Measurements from ENCODE around the gene MAPK14.

MAPK14 gene

GRCh38 chr6:36104836-36105235 is 77.2 kb downstream of the MAPK14 start:
- DNase-seq = no peak

DNA sequence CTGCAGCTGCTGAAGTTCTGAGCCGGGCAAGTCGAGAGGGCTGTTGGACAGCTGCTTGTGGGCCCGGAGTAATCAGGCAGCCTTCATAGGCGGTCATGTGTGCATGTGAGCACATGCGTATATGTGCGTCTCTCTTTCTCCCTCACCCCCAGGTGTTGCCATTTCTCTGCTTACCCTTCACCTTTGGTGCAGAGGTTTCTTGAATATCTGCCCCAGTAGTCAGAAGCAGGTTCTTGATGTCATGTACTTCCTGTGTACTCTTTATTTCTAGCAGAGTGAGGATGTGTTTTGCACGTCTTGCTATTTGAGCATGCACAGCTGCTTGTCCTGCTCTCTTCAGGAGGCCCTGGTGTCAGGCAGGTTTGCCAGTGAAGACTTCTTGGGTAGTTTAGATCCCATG is 81.5 kb downstream of the MAPK14 start:
- DNase-seq = no peak

GRCh38 chr6:36110050-36110449 is 82.4 kb downstream of the MAPK14 start:
- no peak for DNase-seq

- DNase-seq = no peak
Measured at GRCh38 chr6:36110863-36111262, 83.3 kb downstream of the MAPK14 start.

- DNase-seq = no peak
Measured at GRCh38 chr6:36111526-36111925, 83.9 kb downstream of the MAPK14 start.

- DNase-seq = no peak
Measured at GRCh38 chr6:36113049-36113448, 85.4 kb downstream of the MAPK14 start.

DNA sequence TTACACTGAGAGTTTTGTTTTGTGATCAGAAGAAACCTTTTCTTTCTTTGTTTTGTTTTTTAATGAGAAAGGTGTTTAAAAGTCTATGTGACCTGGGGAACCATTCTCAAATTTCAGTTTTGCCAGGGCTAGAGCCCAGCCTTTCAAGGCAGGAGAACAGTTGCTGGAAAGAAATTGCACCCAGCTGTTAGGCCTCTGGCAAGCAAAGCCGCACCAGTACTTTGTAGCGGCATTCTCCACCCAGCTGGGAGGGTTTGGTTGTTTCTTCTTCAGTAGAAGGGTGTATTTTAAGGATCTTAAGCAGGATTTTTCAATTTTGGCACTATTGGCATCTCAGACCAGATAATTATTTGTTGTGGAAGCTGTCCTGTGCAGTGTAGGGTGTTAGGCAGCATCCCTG is 86.1 kb downstream of the MAPK14 start:
- no peak for DNase-seq

DNA sequence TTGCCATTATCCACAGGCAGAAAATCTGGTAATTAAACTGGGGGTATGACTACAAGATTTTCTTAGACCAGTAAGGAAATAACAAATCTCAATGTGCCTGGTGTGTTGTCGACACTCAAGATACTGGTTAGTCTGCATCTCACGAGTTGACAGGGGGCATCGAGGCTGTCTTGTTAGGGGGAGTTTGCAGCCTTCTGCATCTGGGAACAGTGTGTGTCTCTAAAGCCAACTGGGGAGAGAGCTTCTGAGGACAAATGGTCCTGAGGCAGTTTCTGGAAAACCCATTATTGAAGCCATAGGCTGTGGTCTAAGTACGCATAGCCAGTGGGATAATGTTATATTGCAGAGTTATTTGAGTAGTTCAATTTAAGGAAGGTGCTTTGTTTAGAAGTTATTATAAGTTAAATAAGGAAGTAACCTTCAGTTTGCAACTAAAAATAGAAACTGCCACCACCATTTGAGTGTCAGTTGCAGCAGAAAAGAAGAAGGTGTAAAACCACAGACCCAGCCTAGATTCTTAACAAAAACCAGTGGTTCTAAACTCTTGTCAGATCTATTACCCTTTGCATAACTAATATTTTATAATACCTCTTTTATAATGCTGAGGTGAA is 87.3 kb downstream of the MAPK14 start:
- no peak for DNase-seq

GRCh38 chr6:36115412-36115811 is 87.8 kb downstream of the MAPK14 start:
- DNase-seq = no peak

- no peak for DNase-seq
Measured at GRCh38 chr6:36116066-36116864, 88.7 kb downstream of the MAPK14 start.

DNA sequence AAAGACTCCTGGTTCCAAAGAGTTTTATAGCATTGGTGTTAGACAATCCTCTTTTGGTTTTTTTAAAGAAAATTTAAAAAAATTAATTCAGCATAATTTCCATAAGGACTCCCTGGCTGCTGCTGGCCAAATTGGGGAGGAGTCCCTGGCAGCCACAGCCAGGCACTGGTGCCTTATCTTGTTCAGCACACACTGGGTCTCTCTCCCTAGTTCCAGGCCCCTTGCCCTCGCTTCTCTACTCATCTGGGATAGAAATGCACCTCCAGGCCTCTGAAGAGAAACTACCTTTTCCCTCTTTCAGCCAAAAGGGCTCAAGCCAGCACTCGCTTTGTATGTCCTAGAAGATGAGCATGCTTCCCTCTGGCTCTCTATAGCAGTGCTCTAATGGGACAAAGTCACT is 89.3 kb downstream of the MAPK14 start:
- DNase-seq = no peak

DNA sequence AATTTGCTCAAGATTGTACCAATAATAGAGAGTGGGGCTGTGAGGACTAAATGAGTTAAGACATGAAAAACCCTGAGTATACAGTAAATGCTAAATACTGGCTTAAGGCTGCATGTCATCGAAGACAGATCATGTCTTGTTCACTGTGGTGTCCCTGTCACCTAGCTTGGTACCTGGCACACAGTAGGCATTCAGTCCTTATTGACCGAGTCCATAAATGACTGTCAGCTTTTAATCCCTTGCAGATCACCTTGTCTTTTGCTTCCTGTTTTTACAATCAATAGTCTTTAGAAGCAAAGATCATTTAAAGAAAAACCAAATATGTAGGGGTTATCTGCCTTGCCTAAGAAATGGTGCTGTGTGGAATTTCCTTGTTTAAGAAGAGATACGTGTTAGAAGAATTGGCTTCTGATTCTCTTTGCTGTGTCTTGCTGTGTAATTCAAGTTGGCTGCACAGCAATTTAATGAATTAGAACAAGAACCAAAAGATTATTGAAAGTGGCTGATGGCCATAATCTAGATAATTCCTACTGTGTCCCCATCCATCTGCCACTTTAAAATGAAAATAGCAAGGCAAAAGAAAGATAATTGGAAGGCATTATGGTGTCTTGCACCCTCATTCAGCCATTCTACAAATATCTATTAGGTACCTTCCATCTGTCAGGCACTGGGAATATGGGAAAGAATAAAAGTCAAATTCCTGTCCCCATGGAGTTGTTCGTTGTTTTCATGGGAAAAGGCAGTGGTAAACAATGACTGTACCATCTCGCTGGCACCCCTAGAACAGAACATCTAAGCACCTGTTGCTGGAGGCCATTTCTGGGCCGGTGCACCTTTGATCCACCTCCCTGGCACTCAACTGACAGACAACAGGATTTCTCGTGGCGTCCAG is 90.3 kb downstream of the MAPK14 start:
- no peak for DNase-seq

DNA sequence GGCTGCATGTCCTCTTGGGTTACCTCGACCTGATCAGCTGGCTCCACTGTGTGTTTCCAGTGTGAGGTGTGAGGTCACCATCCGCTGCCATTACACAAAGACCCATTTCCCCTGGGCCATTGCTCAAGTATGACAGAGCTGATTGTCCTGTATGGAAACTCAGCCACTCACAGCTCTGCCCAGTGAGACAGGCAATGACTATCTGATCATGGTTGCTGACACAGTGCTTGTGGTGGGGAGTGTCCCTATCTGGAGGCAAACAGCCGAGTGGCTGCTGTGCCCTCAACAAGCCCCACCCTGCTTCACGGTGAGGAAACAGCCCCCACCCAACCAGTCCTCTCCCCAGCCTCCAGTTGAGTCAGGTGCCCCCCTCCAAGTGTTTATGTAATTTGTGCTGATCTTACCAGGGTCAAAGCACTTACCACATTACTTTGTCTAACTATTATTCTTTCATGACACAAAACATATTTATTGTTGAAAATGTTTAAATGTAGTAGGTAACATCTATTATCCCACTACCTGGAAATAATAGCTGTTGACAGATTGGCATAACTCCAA is 91.0 kb downstream of the MAPK14 start:
- DNase-seq = peak; percentile 39

DNA sequence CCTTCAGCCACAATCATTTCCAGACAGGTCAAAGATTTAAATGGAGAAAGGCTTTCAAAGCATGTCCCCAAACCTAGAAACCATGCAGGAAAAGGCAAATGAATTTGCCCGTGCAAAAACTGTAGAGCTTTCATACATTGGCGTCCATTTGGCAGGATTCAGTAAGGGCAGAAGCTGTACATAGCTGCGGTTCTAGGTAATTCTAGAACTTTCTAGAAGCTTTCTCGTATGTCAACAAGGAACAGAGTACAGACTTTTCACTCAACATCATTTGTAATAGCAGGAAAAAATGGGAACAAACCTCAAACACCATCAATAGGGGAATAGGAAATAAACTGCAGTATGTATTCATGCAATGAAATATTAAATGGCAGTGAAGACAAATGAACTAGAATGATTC is 91.6 kb downstream of the MAPK14 start:
- DNase-seq = no peak

GRCh38 chr6:36120018-36120417 is 92.4 kb downstream of the MAPK14 start:
- no peak for DNase-seq

DNA sequence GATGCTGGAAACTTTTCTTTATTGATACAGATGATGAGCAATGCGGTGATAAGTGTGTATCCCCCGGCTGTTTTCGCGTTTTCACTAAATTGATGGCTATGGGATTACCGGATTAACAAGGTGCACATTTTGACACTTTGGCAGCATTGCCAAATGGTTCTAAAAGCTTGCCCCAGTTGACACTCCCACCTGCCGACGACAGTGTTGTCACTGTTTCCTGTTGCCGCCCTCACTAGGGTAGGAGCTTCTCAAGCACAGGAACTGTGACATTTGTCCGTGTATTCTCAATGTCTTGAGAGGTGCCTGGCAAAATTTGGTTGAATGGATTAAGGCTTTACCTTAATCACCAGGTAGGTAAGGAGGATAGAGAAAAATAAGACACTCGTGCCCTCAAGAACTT is 92.9 kb downstream of the MAPK14 start:
- peak; percentile 65 for DNase-seq

GRCh38 chr6:36120979-36121786 is 93.6 kb downstream of the MAPK14 start:
- peak; percentile 39 for DNase-seq

DNA sequence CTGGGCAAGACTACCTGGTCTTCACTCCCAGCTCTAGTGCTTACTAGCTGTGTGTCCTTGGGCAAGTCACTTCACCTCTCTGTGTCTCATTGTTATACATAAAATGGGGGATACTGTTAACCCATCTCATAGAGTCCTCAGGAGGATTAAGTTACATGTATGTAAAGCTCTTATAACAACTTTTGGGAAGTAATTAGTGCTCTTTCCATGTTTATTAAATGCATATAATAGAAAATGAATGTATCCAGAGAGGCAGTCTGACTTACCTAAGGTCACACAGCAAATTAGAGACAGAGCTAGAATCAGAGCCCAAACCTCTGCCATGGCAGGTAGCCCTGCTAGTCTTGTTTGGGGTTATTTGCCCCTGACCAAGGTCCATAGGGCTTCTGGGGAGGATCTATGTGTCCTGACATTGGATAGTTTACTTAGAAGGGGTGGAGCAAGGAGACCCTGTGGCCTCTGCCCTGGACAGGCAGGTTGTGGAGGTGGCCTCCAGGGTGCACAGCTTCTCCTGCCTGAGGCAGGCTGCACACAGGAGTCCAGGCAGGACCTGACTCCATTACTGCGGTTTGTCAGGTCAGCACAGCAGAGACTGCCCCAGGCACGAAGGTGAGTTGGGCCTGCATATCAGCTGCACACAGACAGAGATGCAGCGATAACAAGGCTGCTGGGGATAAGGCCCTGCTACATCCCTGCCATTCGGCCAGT is 94.3 kb downstream of the MAPK14 start:
- no peak for DNase-seq

- no peak for DNase-seq
Measured at GRCh38 chr6:36122495-36123269, 95.1 kb downstream of the MAPK14 start.

DNA sequence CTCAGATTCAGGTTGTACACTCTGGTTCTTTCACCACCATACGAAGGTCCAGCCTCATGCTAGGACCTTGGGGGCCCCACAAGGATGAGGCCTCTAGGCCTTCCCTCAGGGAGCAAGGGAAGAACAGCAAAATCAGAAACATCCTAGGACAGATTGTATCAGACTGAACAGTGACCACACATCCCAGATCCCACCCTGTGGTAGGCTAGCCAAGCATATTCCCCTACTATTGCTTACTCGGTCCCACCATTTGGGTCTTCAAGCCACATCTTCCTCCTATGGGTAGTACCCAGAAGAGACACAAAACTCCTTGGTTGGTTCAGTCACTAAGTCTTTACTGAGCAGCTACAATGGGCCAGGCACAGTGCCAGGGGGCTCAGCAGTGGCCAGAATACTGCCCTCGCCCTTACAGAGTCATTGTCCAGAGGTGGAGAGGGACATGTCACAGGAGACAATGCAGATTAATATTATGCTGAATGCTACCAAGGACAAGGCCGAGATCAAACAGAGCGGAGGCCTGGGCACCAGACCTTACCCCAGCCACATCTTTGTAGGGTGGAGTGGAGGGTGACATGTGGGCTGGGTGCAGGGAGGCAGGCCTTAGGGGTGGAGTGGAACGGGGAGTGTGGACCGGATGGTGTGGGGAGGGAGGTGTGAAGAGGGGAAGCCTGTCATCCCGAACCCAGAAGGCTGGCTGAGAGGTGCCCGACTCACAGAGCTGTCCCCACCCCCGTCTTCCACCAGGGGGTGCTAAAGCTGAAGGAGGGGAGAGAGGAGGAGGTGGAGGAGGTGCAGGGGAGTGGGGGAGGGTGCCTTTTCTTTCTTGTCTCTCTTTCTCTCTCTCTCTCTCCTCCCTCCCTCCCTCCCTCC is 95.9 kb downstream of the MAPK14 start:
- peak; percentile 84 for DNase-seq
